ENCODE results near the gene SFXN1.
A peak's percentile ranks its signal among the peaks of the same experiment; 100 is the strongest.

SFXN1 gene

DNA sequence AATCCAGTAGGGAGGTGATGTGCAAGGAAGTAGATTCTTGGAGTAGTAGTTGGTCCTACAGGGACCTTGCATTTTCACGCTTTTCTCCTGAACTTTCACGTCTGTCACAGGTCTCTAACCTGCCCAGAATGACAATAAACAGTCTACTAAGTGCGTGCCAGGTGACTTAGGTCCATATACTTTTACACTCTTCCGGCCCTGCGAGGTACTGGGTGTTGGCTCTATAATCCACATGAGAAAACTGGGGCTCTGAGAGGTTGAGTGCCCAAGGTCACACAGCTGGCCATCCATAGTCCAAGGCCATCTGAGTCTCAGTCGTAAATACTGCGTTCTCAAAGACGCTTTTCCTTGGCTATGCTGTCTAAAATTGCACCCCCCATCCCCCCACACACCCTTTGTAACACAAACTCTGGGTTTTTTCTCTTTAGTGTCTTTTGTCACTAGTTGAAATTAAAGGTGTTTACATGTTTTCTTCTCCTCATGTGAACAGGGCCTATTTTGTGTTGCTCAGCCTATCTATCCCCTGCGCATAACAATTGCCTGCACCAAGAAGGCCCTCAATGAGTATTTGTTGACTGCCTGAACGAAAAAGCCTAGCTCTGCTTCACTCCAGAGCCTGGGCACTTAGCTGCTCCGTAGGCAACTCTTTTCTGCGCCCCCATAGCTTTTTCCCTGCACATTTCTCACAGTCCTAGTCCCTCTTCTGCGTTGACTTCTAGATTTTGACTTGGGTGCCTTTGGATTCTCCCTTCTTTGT lies 943 bp downstream of the SFXN1 start:
- Histone ChIP-seq H4K91ac (ENCODE audit: low read length) (peak overlapping the region; percentile 53), H2BK12ac (ENCODE audit: low read length in 2 of 2) (peak overlapping the region in 1 of 2 experiments; percentile 1), H3K4me1 (ENCODE audit: control insufficient read depth, insufficient read depth, low read depth, low read length) (peaks cover 9% of the 10 kb centered on the region), H3K9me3 (ENCODE audit: control insufficient read depth, low read length) (no peaks in the 10 kb centered on the region), H2AFZ (ENCODE audit: low read depth, low read length) (peak overlapping the region; percentile 81), H3K23ac (ENCODE audit: low read length in 2 of 2) (peak overlapping the region in 1 of 2 experiments; percentile 61), H3K36me3 (ENCODE audit: control insufficient read depth in 1 of 2, insufficient read depth in 2 of 2, low read depth in 1 of 2, low read length in 2 of 2) (peaks cover 14 to 33% of the 10 kb centered on the region in 2 experiments), H3K27ac (ENCODE audit: low read length, poor library complexity, severe bottlenecking) (peak overlapping the region; percentile 52), H2BK5ac (ENCODE audit: low read depth, low read length, poor library complexity, severe bottlenecking) (no peak overlapping the region), H2AK5ac (ENCODE audit: low read length, severe bottlenecking) (peak overlapping the region; percentile 57), H3K27me3 (ENCODE audit: control insufficient read depth in 1 of 2, insufficient read depth in 1 of 2, low read length in 2 of 2) (peaks cover 4 to 5% of the 10 kb centered on the region in 2 experiments), H3K9ac (ENCODE audit: low read length) (peak overlapping the region; percentile 91), H3K4me2 (ENCODE audit: low read length, poor library complexity, severe bottlenecking) (peak overlapping the region; percentile 92), H3K4me3 (ENCODE audit: insufficient read depth in 1 of 2, low read depth in 1 of 2, low read length in 2 of 2) (peak overlapping the region; percentile 87 to 96), H3K4ac (ENCODE audit: low read depth in 1 of 2, low read length in 2 of 2) (peak overlapping the region; percentile 18 to 88), H3K18ac (ENCODE audit: low read depth in 1 of 2, low read length in 2 of 2) (peak overlapping the region; percentile 91 to 99), H3K79me1 (replicated peaks; ENCODE audit: low read length, poor library complexity, severe bottlenecking) (peaks cover 4% of the 10 kb centered on the region), H2BK15ac (ENCODE audit: low read depth, poor library complexity, severe bottlenecking) (no peak overlapping the region), H4K8ac (ENCODE audit: low read length) (peak overlapping the region; percentile 92), H2BK120ac (ENCODE audit: low read depth, low read length) (no peak overlapping the region), H3K14ac (ENCODE audit: low read length in 2 of 2) (peak overlapping the region in 1 of 2 experiments; percentile 81)
- DNase-seq = no peak
- 35% methylated on average over 9 of the region's 13 CpGs for WGBS

DNA sequence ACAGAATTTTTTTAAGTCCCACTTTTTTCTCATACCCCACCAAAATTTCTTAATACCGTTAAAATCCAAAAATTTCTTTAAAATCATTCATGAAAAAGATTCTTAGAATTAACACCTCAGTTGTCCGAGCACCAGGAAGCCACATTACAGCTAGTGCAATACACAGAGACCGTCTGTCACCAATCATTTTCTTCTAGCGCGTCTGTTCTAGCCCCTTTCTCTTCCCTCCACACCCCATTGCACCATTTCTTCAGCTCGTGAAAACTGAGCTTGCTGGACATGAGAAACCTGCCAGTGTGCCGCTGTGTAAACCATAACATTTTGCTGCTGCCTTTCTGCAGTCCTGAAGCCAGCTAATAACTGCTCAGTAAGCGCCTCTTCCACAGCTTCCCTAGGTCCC lies 5.0 kb downstream of the SFXN1 start:
- no peaks in the 10 kb centered on the region for H3K27me3 ChIP-seq (ENCODE audit: control insufficient read depth in 1 of 2, insufficient read depth in 1 of 2, low read length in 2 of 2)
- H3K36me3 ChIP-seq (ENCODE audit: control insufficient read depth in 1 of 2, insufficient read depth in 2 of 2, low read depth in 1 of 2, low read length in 2 of 2) = peaks cover 28 to 48% of the 10 kb centered on the region in 2 experiments
- no peaks in the 10 kb centered on the region for H3K9me3 ChIP-seq (ENCODE audit: control insufficient read depth, low read length)
- no peak overlapping the region for H3K27ac ChIP-seq (ENCODE audit: low read length, poor library complexity, severe bottlenecking)
- no peak overlapping the region for H3K18ac ChIP-seq (ENCODE audit: low read depth in 1 of 2, low read length in 2 of 2)
- DNase-seq = no peak
- H3K9ac ChIP-seq (ENCODE audit: low read length) = no peak overlapping the region
- no peak overlapping the region for H4K91ac ChIP-seq (ENCODE audit: low read length)
- H2AK5ac ChIP-seq (ENCODE audit: low read length, severe bottlenecking) = no peak overlapping the region
- no peak overlapping the region for H3K4me3 ChIP-seq (ENCODE audit: insufficient read depth in 1 of 2, low read depth in 1 of 2, low read length in 2 of 2)
- peaks cover 11% of the 10 kb centered on the region for H3K79me1 ChIP-seq (replicated peaks; ENCODE audit: low read length, poor library complexity, severe bottlenecking)
- H3K4me1 ChIP-seq (ENCODE audit: control insufficient read depth, insufficient read depth, low read depth, low read length) = peaks cover 6% of the 10 kb centered on the region
- 90% methylated on average over 8 of the region's 8 CpGs for WGBS
- no peak overlapping the region for H2AFZ ChIP-seq (ENCODE audit: low read depth, low read length)
- H2BK120ac ChIP-seq (ENCODE audit: low read depth, low read length) = no peak overlapping the region
- H3K23ac ChIP-seq (ENCODE audit: low read length in 2 of 2) = no peak overlapping the region
- H3K4me2 ChIP-seq (ENCODE audit: low read length, poor library complexity, severe bottlenecking) = no peak overlapping the region
- no peak overlapping the region for H2BK5ac ChIP-seq (ENCODE audit: low read depth, low read length, poor library complexity, severe bottlenecking)
- no peak overlapping the region for H2BK15ac ChIP-seq (ENCODE audit: low read depth, poor library complexity, severe bottlenecking)
- H3K4ac ChIP-seq (ENCODE audit: low read depth in 1 of 2, low read length in 2 of 2) = no peak overlapping the region
- no peak overlapping the region for H3K14ac ChIP-seq (ENCODE audit: low read length in 2 of 2)
- H2BK12ac ChIP-seq (ENCODE audit: low read length in 2 of 2) = no peak overlapping the region
- H4K8ac ChIP-seq (ENCODE audit: low read length) = no peak overlapping the region

DNA sequence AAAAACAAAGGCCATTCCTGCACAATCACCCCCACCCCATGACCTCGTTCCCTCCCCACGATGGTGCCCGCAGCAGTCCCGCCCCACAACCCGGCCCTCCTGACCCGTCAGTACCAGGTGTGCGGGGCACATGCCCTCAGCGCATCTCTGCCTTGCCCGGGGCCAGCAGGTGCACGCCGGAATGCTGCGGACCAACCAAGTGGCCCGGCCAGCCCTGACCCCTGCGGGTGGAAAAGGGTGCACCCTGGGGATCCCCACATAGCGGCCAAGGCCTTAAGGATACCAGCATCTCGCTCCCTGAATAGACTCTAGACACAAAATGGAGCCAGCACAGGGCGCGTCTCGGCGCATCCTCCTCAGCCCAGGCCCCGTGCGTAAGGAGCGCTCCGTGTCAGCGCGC lies 6.0 kb downstream of the SFXN1 start:
- H3K4me2 ChIP-seq (ENCODE audit: low read length, poor library complexity, severe bottlenecking) = no peak overlapping the region
- H2BK15ac ChIP-seq (ENCODE audit: low read depth, poor library complexity, severe bottlenecking) = no peak overlapping the region
- H2BK5ac ChIP-seq (ENCODE audit: low read depth, low read length, poor library complexity, severe bottlenecking) = no peak overlapping the region
- no peak for DNase-seq
- H3K14ac ChIP-seq (ENCODE audit: low read length in 2 of 2) = no peak overlapping the region
- no peak overlapping the region for H3K23ac ChIP-seq (ENCODE audit: low read length in 2 of 2)
- H2BK120ac ChIP-seq (ENCODE audit: low read depth, low read length) = no peak overlapping the region
- no peak overlapping the region for H2AFZ ChIP-seq (ENCODE audit: low read depth, low read length)
- no peak overlapping the region for H3K4me3 ChIP-seq (ENCODE audit: insufficient read depth in 1 of 2, low read depth in 1 of 2, low read length in 2 of 2)
- peaks cover 6% of the 10 kb centered on the region for H3K4me1 ChIP-seq (ENCODE audit: control insufficient read depth, insufficient read depth, low read depth, low read length)
- no peak overlapping the region for H3K18ac ChIP-seq (ENCODE audit: low read depth in 1 of 2, low read length in 2 of 2)
- no peaks in the 10 kb centered on the region for H3K27me3 ChIP-seq (ENCODE audit: control insufficient read depth in 1 of 2, insufficient read depth in 1 of 2, low read length in 2 of 2)
- H3K27ac ChIP-seq (ENCODE audit: low read length, poor library complexity, severe bottlenecking) = no peak overlapping the region
- no peak overlapping the region for H4K91ac ChIP-seq (ENCODE audit: low read length)
- H2AK5ac ChIP-seq (ENCODE audit: low read length, severe bottlenecking) = no peak overlapping the region
- peaks cover 32 to 53% of the 10 kb centered on the region in 2 experiments for H3K36me3 ChIP-seq (ENCODE audit: control insufficient read depth in 1 of 2, insufficient read depth in 2 of 2, low read depth in 1 of 2, low read length in 2 of 2)
- no peaks in the 10 kb centered on the region for H3K9me3 ChIP-seq (ENCODE audit: control insufficient read depth, low read length)
- H3K9ac ChIP-seq (ENCODE audit: low read length) = no peak overlapping the region
- no peak overlapping the region for H4K8ac ChIP-seq (ENCODE audit: low read length)
- H3K79me1 ChIP-seq (replicated peaks; ENCODE audit: low read length, poor library complexity, severe bottlenecking) = peaks cover 11% of the 10 kb centered on the region
- WGBS = 98% methylated on average over 26 of the region's 26 CpGs
- H3K4ac ChIP-seq (ENCODE audit: low read depth in 1 of 2, low read length in 2 of 2) = no peak overlapping the region
- no peak overlapping the region for H2BK12ac ChIP-seq (ENCODE audit: low read length in 2 of 2)

DNA sequence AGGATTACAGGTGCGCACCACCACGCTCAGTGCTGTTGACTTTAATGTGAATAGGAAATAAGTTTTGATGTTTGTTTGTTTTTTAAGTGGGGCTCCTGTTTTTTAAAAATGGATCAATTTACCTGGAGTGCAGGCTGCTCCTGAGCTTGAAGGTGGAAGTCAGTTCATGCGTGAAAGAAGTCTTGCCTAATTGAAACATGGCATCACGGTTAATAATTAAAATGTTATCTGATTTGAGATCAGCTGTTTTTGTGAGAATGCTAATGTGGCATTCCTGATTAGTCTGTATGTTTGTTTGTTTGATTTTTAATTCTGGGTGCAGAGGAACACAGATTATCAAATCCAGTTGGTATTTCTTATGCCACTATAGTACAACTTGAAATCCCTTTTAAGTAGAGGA lies 6.5 kb downstream of the SFXN1 start:
- no peak for DNase-seq
- Histone ChIP-seq H3K23ac (ENCODE audit: low read length in 2 of 2) (no peak overlapping the region), H3K14ac (ENCODE audit: low read length in 2 of 2) (no peak overlapping the region), H3K18ac (ENCODE audit: low read depth in 1 of 2, low read length in 2 of 2) (no peak overlapping the region), H3K4me3 (ENCODE audit: insufficient read depth in 1 of 2, low read depth in 1 of 2, low read length in 2 of 2) (no peak overlapping the region), H3K9me3 (ENCODE audit: control insufficient read depth, low read length) (no peaks in the 10 kb centered on the region), H3K27me3 (ENCODE audit: control insufficient read depth in 1 of 2, insufficient read depth in 1 of 2, low read length in 2 of 2) (no peaks in the 10 kb centered on the region), H3K36me3 (ENCODE audit: control insufficient read depth in 1 of 2, insufficient read depth in 2 of 2, low read depth in 1 of 2, low read length in 2 of 2) (peaks cover 36 to 58% of the 10 kb centered on the region in 2 experiments), H2AFZ (ENCODE audit: low read depth, low read length) (no peak overlapping the region), H2BK120ac (ENCODE audit: low read depth, low read length) (no peak overlapping the region), H2BK12ac (ENCODE audit: low read length in 2 of 2) (no peak overlapping the region), H2BK5ac (ENCODE audit: low read depth, low read length, poor library complexity, severe bottlenecking) (no peak overlapping the region), H2AK5ac (ENCODE audit: low read length, severe bottlenecking) (no peak overlapping the region), H2BK15ac (ENCODE audit: low read depth, poor library complexity, severe bottlenecking) (no peak overlapping the region), H4K8ac (ENCODE audit: low read length) (no peak overlapping the region), H3K79me1 (replicated peaks; ENCODE audit: low read length, poor library complexity, severe bottlenecking) (peaks cover 14% of the 10 kb centered on the region), H3K4ac (ENCODE audit: low read depth in 1 of 2, low read length in 2 of 2) (no peak overlapping the region), H3K9ac (ENCODE audit: low read length) (no peak overlapping the region), H3K4me2 (ENCODE audit: low read length, poor library complexity, severe bottlenecking) (no peak overlapping the region), H4K91ac (ENCODE audit: low read length) (no peak overlapping the region), H3K27ac (ENCODE audit: low read length, poor library complexity, severe bottlenecking) (no peak overlapping the region), H3K4me1 (ENCODE audit: control insufficient read depth, insufficient read depth, low read depth, low read length) (peaks cover 4% of the 10 kb centered on the region)
- 99% methylated on average over 4 of the region's 4 CpGs for WGBS

Measured in mesenchymal stem cell (in vitro differentiated cells and primary cell).